GM21526 (cell line): ENCODE data around the gene COL1A1.

Experiments used
- ATAC-seq: cut with Tn5 transposase; IDR thresholded peaks from one replicate; pipeline ENCODE4 v1.9.1; 2021; ENCODE audit warnings: moderate library complexity; ENCODE audit not compliant: unreplicated experiment, low FRiP score

Gene COL1A1

GRCh38 chr17:50188531-50188920 lies 12.9 kb downstream of the COL1A1 start:
- no peak for ATAC-seq

- ATAC-seq = no peak
Measured at GRCh38 chr17:50187751-50188530, 13.5 kb downstream of the COL1A1 start.

GRCh38 chr17:50187394-50187725 lies 14.1 kb downstream of the COL1A1 start:
- ATAC-seq = no peak

GRCh38 chr17:50186661-50187393 lies 14.6 kb downstream of the COL1A1 start:
- no peak for ATAC-seq

- no peak for ATAC-seq
Measured at GRCh38 chr17:50185631-50186471, 15.6 kb downstream of the COL1A1 start.

GRCh38 chr17:50184611-50185398 lies 16.6 kb downstream of the COL1A1 start:
- ATAC-seq = no peak

GRCh38 chr17:50184064-50184463 lies 17.4 kb downstream of the COL1A1 start:
- ATAC-seq = no peak

- no peak for ATAC-seq
Measured at GRCh38 chr17:50183421-50183994, 17.9 kb downstream of the COL1A1 start.

- no peak for ATAC-seq
Measured at GRCh38 chr17:50182783-50183420, 18.5 kb downstream of the COL1A1 start.

- ATAC-seq = no peak
Measured at GRCh38 chr17:50181591-50182560, 19.6 kb downstream of the COL1A1 start.

GRCh38 chr17:50181144-50181543 lies 20.3 kb downstream of the COL1A1 start:
- ATAC-seq = no peak

GRCh38 chr17:50180620-50181019 lies 20.8 kb downstream of the COL1A1 start:
- no peak for ATAC-seq

GRCh38 chr17:50180111-50180510 lies 21.3 kb downstream of the COL1A1 start:
- no peak for ATAC-seq

- no peak for ATAC-seq
Measured at GRCh38 chr17:50177983-50178834, 23.2 kb downstream of the COL1A1 start.

- no peak for ATAC-seq
Measured at GRCh38 chr17:50177476-50177875, 24.0 kb downstream of the COL1A1 start.

GRCh38 chr17:50176559-50177357 lies 24.7 kb downstream of the COL1A1 start:
- ATAC-seq = no peak
